ENCODE results near the gene TRPV5.

Gene TRPV5

GRCh38 chr7:142891490-142892082 lies 42.0 kb downstream of the TRPV5 start:
- Histone ChIP-seq H2AFZ (ENCODE audit: low read depth, low read length) (no peak overlapping the region), H3K4me2 (ENCODE audit: low read length) (no peak overlapping the region), H3K27me3 (ENCODE audit: low read depth, low read length) (peaks cover 7% of the 10 kb centered on the region), H3K4me3 (ENCODE audit: low read length) (no peak overlapping the region), H4K20me1 (ENCODE audit: insufficient read depth, low read length) (no peaks in the 10 kb centered on the region), H3K79me2 (ENCODE audit: low read length) (no peaks in the 10 kb centered on the region), H3K27ac (ENCODE audit: low read length) (no peak overlapping the region), H3K9me3 (ENCODE audit: insufficient read depth, low read length) (no peaks in the 10 kb centered on the region), H3K36me3 (replicated peaks; ENCODE audit: low read depth, low read length) (no peaks in the 10 kb centered on the region), H3K4me1 (ENCODE audit: low read length) (no peaks in the 10 kb centered on the region), H3K9ac (ENCODE audit: low read length) (no peak overlapping the region)
- TF ChIP-seq CTCF (IDR thresholded peaks at IDR 0.05; ENCODE audit: low read depth, low read length) = no peak
- TF ChIP-seq EZH2phosphoT487 (IDR thresholded peaks at IDR 0.05; ENCODE audit: low read depth) = no peak

- H2AFZ ChIP-seq (ENCODE audit: low read depth, low read length) = no peak overlapping the region
- no peak overlapping the region for H3K4me2 ChIP-seq (ENCODE audit: low read length)
- H3K9me3 ChIP-seq (ENCODE audit: insufficient read depth, low read length) = no peaks in the 10 kb centered on the region
- no peak overlapping the region for H3K9ac ChIP-seq (ENCODE audit: low read length)
- no peaks in the 10 kb centered on the region for H3K79me2 ChIP-seq (ENCODE audit: low read length)
- no peak overlapping the region for H3K27ac ChIP-seq (ENCODE audit: low read length)
- no peak overlapping the region for H3K4me3 ChIP-seq (ENCODE audit: low read length)
- H3K36me3 ChIP-seq (replicated peaks; ENCODE audit: low read depth, low read length) = no peaks in the 10 kb centered on the region
- peaks cover 7% of the 10 kb centered on the region for H3K27me3 ChIP-seq (ENCODE audit: low read depth, low read length)
- H3K4me1 ChIP-seq (ENCODE audit: low read length) = no peaks in the 10 kb centered on the region
- H4K20me1 ChIP-seq (ENCODE audit: insufficient read depth, low read length) = no peaks in the 10 kb centered on the region
- TF ChIP-seq EZH2phosphoT487 (IDR thresholded peaks at IDR 0.05; ENCODE audit: low read depth) (no peak), CTCF (IDR thresholded peaks at IDR 0.05; ENCODE audit: low read depth, low read length) (no peak)
Measured at GRCh38 chr7:142890874-142891485, 42.6 kb downstream of the TRPV5 start.

- Histone ChIP-seq H3K4me3 (ENCODE audit: low read length) (no peak overlapping the region), H3K9me3 (ENCODE audit: insufficient read depth, low read length) (no peaks in the 10 kb centered on the region), H3K27me3 (ENCODE audit: low read depth, low read length) (no peaks in the 10 kb centered on the region; the same call in 1 of the 2 replicates), H4K20me1 (ENCODE audit: insufficient read depth, low read length) (no peaks in the 10 kb centered on the region), H3K79me2 (ENCODE audit: low read length) (no peaks in the 10 kb centered on the region), H3K4me1 (ENCODE audit: low read length) (peaks cover under 1% of the 10 kb centered on the region; the same call in 1 of the 2 replicates), H2AFZ (ENCODE audit: low read depth, low read length) (no peak overlapping the region), H3K36me3 (replicated peaks; ENCODE audit: low read depth, low read length) (no peaks in the 10 kb centered on the region), H3K27ac (ENCODE audit: low read length) (no peak overlapping the region), H3K9ac (ENCODE audit: low read length) (no peak overlapping the region), H3K4me2 (ENCODE audit: low read length) (no peak overlapping the region)
- no peak for TF ChIP-seq CTCF (IDR thresholded peaks at IDR 0.05; ENCODE audit: low read depth, low read length)
- no peak for TF ChIP-seq EZH2phosphoT487 (IDR thresholded peaks at IDR 0.05; ENCODE audit: low read depth)
Measured at GRCh38 chr7:142889816-142890215, 43.7 kb downstream of the TRPV5 start.

GRCh38 chr7:142887282-142888015 lies 46.1 kb downstream of the TRPV5 start:
- H3K79me2 ChIP-seq (ENCODE audit: low read length) = no peaks in the 10 kb centered on the region

More at GRCh38 chr7:142887282-142888015, 46.1 kb downstream of the TRPV5 start:
- Histone ChIP-seq H3K36me3 (replicated peaks; ENCODE audit: low read depth, low read length) (no peaks in the 10 kb centered on the region), H3K4me2 (ENCODE audit: low read length) (no peak overlapping the region), H3K4me1 (ENCODE audit: low read length) (peaks cover 20% of the 10 kb centered on the region), H3K27me3 (ENCODE audit: low read depth, low read length) (no peaks in the 10 kb centered on the region), H2AFZ (ENCODE audit: low read depth, low read length) (no peak overlapping the region), H4K20me1 (ENCODE audit: insufficient read depth, low read length) (no peaks in the 10 kb centered on the region), H3K9me3 (ENCODE audit: insufficient read depth, low read length) (no peaks in the 10 kb centered on the region), H3K27ac (ENCODE audit: low read length) (no peak overlapping the region), H3K4me3 (ENCODE audit: low read length) (no peak overlapping the region), H3K9ac (ENCODE audit: low read length) (no peak overlapping the region)
- no peak for TF ChIP-seq CTCF (IDR thresholded peaks at IDR 0.05; ENCODE audit: low read depth, low read length)
- no peak for TF ChIP-seq EZH2phosphoT487 (IDR thresholded peaks at IDR 0.05; ENCODE audit: low read depth)
